ENCODE data around the gene XPR1.
"Not testable (repeated sequence)": the region's sequence is repeated elsewhere in the genome, so short reads cannot be mapped to it uniquely, and the experiment has no call there.

- TF ChIP-seq EZH2 (IDR thresholded peaks at IDR 0.05; ENCODE audit: insufficient read depth, poor library complexity, severe bottlenecking); EZH2phosphoT487 (IDR thresholded peaks at IDR 0.05; ENCODE audit: insufficient read depth, low read depth): not testable (repeated sequence)
Measured at GRCh38 chr1:180727751-180728150, 95.9 kb downstream of the XPR1 start.

Data from GM23248 (cell line).